ENCODE results near the gene FOXM1. TPM values are rescaled to one million over a fixed set of nuclear protein-coding genes. Genes with fewer than 3 reads are reported as not detected.

The FOXM1 gene
- polyA plus RNA-seq, 2 donors, result 11.6 to 13.8 TPM

DNA sequence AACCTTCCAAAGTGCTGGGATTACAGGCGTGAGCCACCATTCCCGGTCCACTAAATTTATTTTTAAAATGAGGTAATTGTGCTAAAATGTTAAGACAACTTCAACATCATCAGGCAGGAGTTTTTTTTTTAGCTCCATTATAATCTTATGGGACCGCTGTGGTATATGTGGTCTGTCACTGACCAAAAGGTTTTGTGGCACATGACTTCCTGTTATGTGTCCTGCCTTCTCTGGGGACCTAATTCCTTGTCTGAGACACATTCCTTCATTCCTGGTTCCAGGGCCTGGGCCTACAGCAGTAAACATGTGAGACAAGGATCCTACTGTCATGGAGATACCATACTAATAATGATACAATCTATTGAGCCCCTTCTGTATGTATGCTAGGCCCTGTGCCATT lies 25.0 kb downstream of the FOXM1 start:
- Histone ChIP-seq H3K27me3 (ENCODE audit: control insufficient read depth in 1 of 2, insufficient read depth in 2 of 2, low read length in 2 of 2) (no peaks in the 10 kb centered on the region), H3K4me3 (ENCODE audit: low read depth in 1 of 2, low read length in 2 of 2) (no peak overlapping the region), H3K9me3 (ENCODE audit: control insufficient read depth in 2 of 2, insufficient read depth in 1 of 2, low read depth in 1 of 2, low read length in 1 of 2) (no peaks in the 10 kb centered on the region), H3K4me1 (ENCODE audit: control insufficient read depth in 2 of 2, insufficient read depth in 2 of 2, low read length in 1 of 2) (no peaks in the 10 kb centered on the region), H3K27ac (ENCODE audit: low read depth in 2 of 2, low read length in 1 of 2) (no peak overlapping the region), H3K36me3 (ENCODE audit: control insufficient read depth in 2 of 2, insufficient read depth in 2 of 2, low read length in 1 of 2) (no peaks in the 10 kb centered on the region)
- 91 to 94% methylated on average over 3 of the region's 3 CpGs for WGBS, 2 donors

DNA sequence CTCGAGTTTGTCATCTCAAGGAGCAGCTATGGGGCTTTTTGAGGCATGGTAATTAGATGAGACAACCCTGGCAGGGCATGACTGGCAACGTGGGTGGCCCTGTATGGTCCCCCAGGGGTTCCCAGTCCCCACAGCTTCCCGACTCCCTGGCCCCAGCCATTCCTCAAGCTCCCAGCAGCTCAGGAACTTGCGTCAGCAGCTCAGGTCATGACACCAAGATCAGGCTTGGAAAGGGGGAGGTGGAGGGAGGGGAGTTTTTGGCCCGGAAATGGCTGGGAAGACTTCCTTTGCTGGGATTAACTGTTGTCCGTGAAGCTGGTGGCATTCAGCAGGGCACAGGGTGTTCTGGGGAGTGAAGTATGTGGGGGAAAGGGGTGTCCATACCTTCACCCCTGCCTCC lies 31.7 kb downstream of the FOXM1 start:
- no peaks in the 10 kb centered on the region for H3K36me3 ChIP-seq (ENCODE audit: control insufficient read depth in 2 of 2, insufficient read depth in 2 of 2, low read length in 1 of 2)
- H3K4me3 ChIP-seq (ENCODE audit: low read depth in 1 of 2, low read length in 2 of 2), result no peak overlapping the region
- no peaks in the 10 kb centered on the region for H3K27me3 ChIP-seq (ENCODE audit: control insufficient read depth in 1 of 2, insufficient read depth in 2 of 2, low read length in 2 of 2)
- 31 to 49% methylated on average over 6 of the region's 6 CpGs for WGBS, 2 donors
- no peaks in the 10 kb centered on the region for H3K9me3 ChIP-seq (ENCODE audit: control insufficient read depth in 2 of 2, insufficient read depth in 1 of 2, low read depth in 1 of 2, low read length in 1 of 2)
- H3K4me1 ChIP-seq (ENCODE audit: control insufficient read depth in 2 of 2, insufficient read depth in 2 of 2, low read length in 1 of 2), result no peaks in the 10 kb centered on the region
- no peak overlapping the region for H3K27ac ChIP-seq (ENCODE audit: low read depth in 2 of 2, low read length in 1 of 2)

DNA sequence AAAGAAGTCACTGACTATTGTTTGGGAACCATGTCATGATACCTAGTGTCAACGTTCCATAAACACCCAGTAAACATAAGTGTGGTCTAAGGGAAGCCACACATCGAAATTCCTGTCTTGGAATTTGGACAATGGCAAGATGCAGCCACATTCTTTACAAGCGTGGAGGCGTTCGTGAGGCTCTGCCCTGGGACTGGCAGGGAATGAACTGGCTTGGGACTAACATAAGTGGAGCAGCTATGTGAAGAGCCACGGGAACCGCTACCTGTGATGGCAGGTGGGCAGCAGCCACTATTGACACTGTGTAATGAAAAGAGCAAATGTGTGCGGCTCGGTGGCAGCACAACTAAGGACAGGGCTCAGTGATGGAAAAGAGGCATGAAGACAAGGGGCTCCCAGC lies 32.2 kb downstream of the FOXM1 start:
- Histone ChIP-seq H3K36me3 (ENCODE audit: control insufficient read depth in 2 of 2, insufficient read depth in 2 of 2, low read length in 1 of 2) (no peaks in the 10 kb centered on the region), H3K27ac (ENCODE audit: low read depth in 2 of 2, low read length in 1 of 2) (no peak overlapping the region)
- WGBS, 2 donors, result 77 to 82% methylated on average over 9 of the region's 9 CpGs

GRCh38 chr12:2842948-2843347 lies 34.0 kb downstream of the FOXM1 start:
- Histone ChIP-seq H3K27me3 (ENCODE audit: control insufficient read depth in 1 of 2, insufficient read depth in 2 of 2, low read length in 2 of 2) (no peaks in the 10 kb centered on the region), H3K36me3 (ENCODE audit: control insufficient read depth in 2 of 2, insufficient read depth in 2 of 2, low read length in 1 of 2) (no peaks in the 10 kb centered on the region), H3K27ac (ENCODE audit: low read depth in 2 of 2, low read length in 1 of 2) (no peak overlapping the region), H3K4me3 (ENCODE audit: low read depth in 1 of 2, low read length in 2 of 2) (no peak overlapping the region), H3K4me1 (ENCODE audit: control insufficient read depth in 2 of 2, insufficient read depth in 2 of 2, low read length in 1 of 2) (no peaks in the 10 kb centered on the region), H3K9me3 (ENCODE audit: control insufficient read depth in 2 of 2, insufficient read depth in 1 of 2, low read depth in 1 of 2, low read length in 1 of 2) (no peaks in the 10 kb centered on the region)
- 79 to 80% methylated on average over 5 of the region's 5 CpGs for WGBS, 2 donors

More for the DNA sequence above, 32.2 kb downstream of the FOXM1 start:
- Histone ChIP-seq H3K9me3 (ENCODE audit: control insufficient read depth in 2 of 2, insufficient read depth in 1 of 2, low read depth in 1 of 2, low read length in 1 of 2) (no peaks in the 10 kb centered on the region), H3K4me1 (ENCODE audit: control insufficient read depth in 2 of 2, insufficient read depth in 2 of 2, low read length in 1 of 2) (no peaks in the 10 kb centered on the region), H3K27me3 (ENCODE audit: control insufficient read depth in 1 of 2, insufficient read depth in 2 of 2, low read length in 2 of 2) (no peaks in the 10 kb centered on the region), H3K4me3 (ENCODE audit: low read depth in 1 of 2, low read length in 2 of 2) (no peak overlapping the region)

GRCh38 chr12:2841056-2841650 lies 35.8 kb downstream of the FOXM1 start:
- Histone ChIP-seq H3K27me3 (ENCODE audit: control insufficient read depth in 1 of 2, insufficient read depth in 2 of 2, low read length in 2 of 2) (no peaks in the 10 kb centered on the region), H3K4me3 (ENCODE audit: low read depth in 1 of 2, low read length in 2 of 2) (no peak overlapping the region), H3K27ac (ENCODE audit: low read depth in 2 of 2, low read length in 1 of 2) (no peak overlapping the region), H3K9me3 (ENCODE audit: control insufficient read depth in 2 of 2, insufficient read depth in 1 of 2, low read depth in 1 of 2, low read length in 1 of 2) (no peaks in the 10 kb centered on the region), H3K4me1 (ENCODE audit: control insufficient read depth in 2 of 2, insufficient read depth in 2 of 2, low read length in 1 of 2) (no peaks in the 10 kb centered on the region), H3K36me3 (ENCODE audit: control insufficient read depth in 2 of 2, insufficient read depth in 2 of 2, low read length in 1 of 2) (no peaks in the 10 kb centered on the region)
- WGBS, 2 donors, result 62 to 71% methylated on average over 9 of the region's 9 CpGs

DNA sequence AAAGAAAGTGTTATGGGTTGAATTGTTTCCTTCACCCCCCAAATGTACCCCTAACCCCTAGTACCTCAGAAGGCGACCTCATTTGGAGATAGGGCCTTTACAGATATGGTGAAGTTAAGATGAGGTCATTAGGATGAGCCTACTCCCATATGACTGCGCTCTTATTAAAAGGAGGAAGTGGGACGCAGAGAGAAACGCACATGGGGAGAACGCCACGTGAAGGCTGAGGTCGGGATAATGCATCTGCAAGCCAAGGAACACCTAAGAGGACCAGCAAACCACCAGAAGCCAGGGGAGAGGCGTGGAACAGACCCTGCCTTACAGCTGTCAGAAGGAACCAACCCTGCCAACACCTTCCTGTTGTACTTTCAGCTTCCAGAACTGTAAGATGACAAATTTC lies 40.4 kb downstream of the FOXM1 start:
- no peaks in the 10 kb centered on the region for H3K9me3 ChIP-seq (ENCODE audit: control insufficient read depth in 2 of 2, insufficient read depth in 1 of 2, low read depth in 1 of 2, low read length in 1 of 2)
- no peak overlapping the region for H3K27ac ChIP-seq (ENCODE audit: low read depth in 2 of 2, low read length in 1 of 2)
- H3K4me1 ChIP-seq (ENCODE audit: control insufficient read depth in 2 of 2, insufficient read depth in 2 of 2, low read length in 1 of 2), result no peaks in the 10 kb centered on the region
- H3K27me3 ChIP-seq (ENCODE audit: control insufficient read depth in 1 of 2, insufficient read depth in 2 of 2, low read length in 2 of 2), result no peaks in the 10 kb centered on the region
- peaks cover 0 to 4% of the 10 kb centered on the region in 2 donors for H3K36me3 ChIP-seq (ENCODE audit: control insufficient read depth in 2 of 2, insufficient read depth in 2 of 2, low read length in 1 of 2)
- H3K4me3 ChIP-seq (ENCODE audit: low read depth in 1 of 2, low read length in 2 of 2), result no peak overlapping the region
- 87 to 88% methylated on average over 8 of the region's 8 CpGs for WGBS, 2 donors

DNA sequence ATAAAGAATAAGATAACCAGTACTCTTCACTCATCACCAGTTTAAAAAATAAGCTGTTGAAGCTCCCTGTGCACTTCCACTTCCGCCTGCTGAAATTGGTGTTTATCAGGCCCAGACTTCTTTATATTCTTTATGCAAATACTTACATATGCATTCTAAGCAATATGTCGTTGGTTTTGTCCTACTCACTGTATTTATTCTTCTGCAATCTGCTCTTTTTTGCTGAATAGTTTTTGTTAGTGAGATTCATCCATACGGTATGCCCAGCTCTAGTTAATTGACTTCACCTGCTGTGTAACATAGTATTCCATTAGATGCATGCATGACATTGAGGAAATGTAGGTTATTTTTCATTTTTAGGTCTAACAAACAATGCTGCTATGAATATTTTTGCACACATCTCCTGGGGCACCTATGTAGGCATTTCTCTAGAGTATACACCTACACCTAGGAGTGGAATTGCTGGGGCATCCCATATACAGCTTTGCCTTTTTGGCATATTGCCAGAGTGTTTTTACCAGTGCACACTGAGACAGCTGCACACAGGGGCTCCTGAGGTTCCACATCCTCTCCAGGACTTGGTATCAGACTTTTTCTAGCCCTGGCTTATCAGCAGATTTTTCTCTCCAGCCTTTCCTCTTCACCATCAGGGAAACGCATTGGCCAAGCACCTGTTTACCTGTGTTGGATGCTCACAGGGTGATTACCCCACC lies 41.1 kb downstream of the FOXM1 start:
- WGBS, 2 donors, result 70 to 72% methylated on average over 4 of the region's 4 CpGs

GRCh38 chr12:2834581-2835491 lies 42.1 kb downstream of the FOXM1 start, which contains the start of gene NRIP2:
TSS of gene NRIP2 (minus strand) at chr12:2835035. CDS start at chr12:2834983, 52 bp downstream.
- peaks cover 3 to 8% of the 10 kb centered on the region in 2 donors for H3K36me3 ChIP-seq (ENCODE audit: control insufficient read depth in 2 of 2, insufficient read depth in 2 of 2, low read length in 1 of 2)
- no peak within 1 kb of the TSS for H3K4me3 ChIP-seq (ENCODE audit: low read depth in 1 of 2, low read length in 2 of 2)

More for the DNA sequence above, 41.1 kb downstream of the FOXM1 start:
- no peaks in the 10 kb centered on the region for H3K27me3 ChIP-seq (ENCODE audit: control insufficient read depth in 1 of 2, insufficient read depth in 2 of 2, low read length in 2 of 2)
- no peak overlapping the region for H3K27ac ChIP-seq (ENCODE audit: low read depth in 2 of 2, low read length in 1 of 2)
- H3K4me1 ChIP-seq (ENCODE audit: control insufficient read depth in 2 of 2, insufficient read depth in 2 of 2, low read length in 1 of 2), result no peaks in the 10 kb centered on the region
- H3K36me3 ChIP-seq (ENCODE audit: control insufficient read depth in 2 of 2, insufficient read depth in 2 of 2, low read length in 1 of 2), result peaks cover 0 to 4% of the 10 kb centered on the region in 2 donors
- no peak overlapping the region for H3K4me3 ChIP-seq (ENCODE audit: low read depth in 1 of 2, low read length in 2 of 2)
- H3K9me3 ChIP-seq (ENCODE audit: control insufficient read depth in 2 of 2, insufficient read depth in 1 of 2, low read depth in 1 of 2, low read length in 1 of 2), result no peaks in the 10 kb centered on the region

GRCh38 chr12:2833810-2834209 lies 43.2 kb downstream of the FOXM1 start:
- no peak overlapping the region for H3K4me3 ChIP-seq (ENCODE audit: low read depth in 1 of 2, low read length in 2 of 2)
- H3K27ac ChIP-seq (ENCODE audit: low read depth in 2 of 2, low read length in 1 of 2), result no peak overlapping the region
- H3K9me3 ChIP-seq (ENCODE audit: control insufficient read depth in 2 of 2, insufficient read depth in 1 of 2, low read depth in 1 of 2, low read length in 1 of 2), result no peaks in the 10 kb centered on the region
- H3K4me1 ChIP-seq (ENCODE audit: control insufficient read depth in 2 of 2, insufficient read depth in 2 of 2, low read length in 1 of 2), result no peaks in the 10 kb centered on the region
- 75 to 82% methylated on average over 9 of the region's 9 CpGs for WGBS, 2 donors
- peaks cover 3 to 8% of the 10 kb centered on the region in 2 donors for H3K36me3 ChIP-seq (ENCODE audit: control insufficient read depth in 2 of 2, insufficient read depth in 2 of 2, low read length in 1 of 2)
- no peaks in the 10 kb centered on the region for H3K27me3 ChIP-seq (ENCODE audit: control insufficient read depth in 1 of 2, insufficient read depth in 2 of 2, low read length in 2 of 2)

More at GRCh38 chr12:2834581-2835491, 42.1 kb downstream of the FOXM1 start, which contains the start of gene NRIP2:
- no peak within 1 kb of the TSS for H3K27ac ChIP-seq (ENCODE audit: low read depth in 2 of 2, low read length in 1 of 2)
- no peaks in the 10 kb centered on the region for H3K4me1 ChIP-seq (ENCODE audit: control insufficient read depth in 2 of 2, insufficient read depth in 2 of 2, low read length in 1 of 2)
- 23 to 26% methylated on average over 32 of the region's 32 CpGs for WGBS, 2 donors
- no peaks in the 10 kb centered on the region for H3K27me3 ChIP-seq (ENCODE audit: control insufficient read depth in 1 of 2, insufficient read depth in 2 of 2, low read length in 2 of 2)
- no peaks in the 10 kb centered on the region for H3K9me3 ChIP-seq (ENCODE audit: control insufficient read depth in 2 of 2, insufficient read depth in 1 of 2, low read depth in 1 of 2, low read length in 1 of 2)
